ENCODE results near the gene EPB41L3.

EPB41L3 gene

DNA sequence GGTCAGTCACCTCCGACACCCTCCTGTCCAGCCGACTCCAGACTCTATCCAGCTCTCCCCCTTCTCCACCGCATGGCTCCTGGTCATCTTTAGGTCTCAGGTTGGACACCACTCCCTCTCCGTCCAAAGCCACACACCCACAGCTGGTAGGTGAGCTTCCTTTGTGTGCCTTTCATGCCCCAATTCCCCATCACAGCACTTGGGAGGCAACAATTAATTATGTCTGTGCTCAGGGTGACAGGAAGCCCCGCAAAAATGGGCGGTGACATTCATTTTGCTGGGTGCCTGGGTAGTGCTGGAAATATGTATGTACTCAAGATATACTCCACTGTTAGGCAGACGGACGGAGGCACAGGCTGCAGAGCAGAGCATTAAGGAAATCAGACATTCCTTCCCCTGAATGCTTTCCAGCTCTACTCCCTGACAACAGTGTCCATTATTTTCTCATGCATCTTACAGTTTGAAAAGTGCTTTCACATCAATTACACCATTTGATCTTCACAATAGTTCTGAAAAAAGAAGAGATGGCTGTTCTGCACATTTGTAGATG lies 13.1 kb downstream of the EPB41L3 start:
- no peaks in the 10 kb centered on the region for H3K36me3 ChIP-seq (ENCODE audit: insufficient read depth, low read depth, low read length)
- H3K4me3 ChIP-seq (ENCODE audit: low read length) = no peak overlapping the region
- H3K9me3 ChIP-seq (ENCODE audit: insufficient read depth, low read depth, low read length) = no peaks in the 10 kb centered on the region
- H3K27me3 ChIP-seq (ENCODE audit: insufficient read depth, low read length) = no peaks in the 10 kb centered on the region
- no peak overlapping the region for H3K9ac ChIP-seq (ENCODE audit: low read depth, low read length)
- H3K27ac ChIP-seq (ENCODE audit: low read length) = no peak overlapping the region
- H3K4me1 ChIP-seq (ENCODE audit: insufficient read depth, low read length) = peaks cover 5% of the 10 kb centered on the region

DNA sequence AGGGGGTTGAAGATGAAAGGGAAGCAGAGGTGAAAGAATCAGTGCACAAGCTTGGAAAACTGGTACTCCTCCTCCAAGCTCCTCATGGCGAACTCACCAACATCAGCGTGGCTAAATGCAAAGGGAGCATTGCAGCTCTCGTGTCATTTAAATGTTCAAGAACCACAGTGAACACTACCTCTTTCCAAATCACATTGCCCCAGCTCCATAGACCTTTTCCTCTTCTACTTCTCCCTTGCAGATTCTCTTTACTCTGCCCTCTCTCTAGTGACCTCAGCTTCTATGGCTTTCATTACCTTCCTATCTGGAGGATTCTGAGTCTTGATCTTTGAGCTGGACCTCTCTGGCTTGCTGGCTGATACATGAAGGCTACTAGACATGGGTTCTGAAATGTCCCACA lies 14.3 kb downstream of the EPB41L3 start:
- no peak overlapping the region for H3K9ac ChIP-seq (ENCODE audit: low read depth, low read length)
- H3K27ac ChIP-seq (ENCODE audit: low read length) = no peak overlapping the region
- H3K4me1 ChIP-seq (ENCODE audit: insufficient read depth, low read length) = peaks cover 5% of the 10 kb centered on the region
- no peaks in the 10 kb centered on the region for H3K9me3 ChIP-seq (ENCODE audit: insufficient read depth, low read depth, low read length)
- no peaks in the 10 kb centered on the region for H3K27me3 ChIP-seq (ENCODE audit: insufficient read depth, low read length)
- H3K4me3 ChIP-seq (ENCODE audit: low read length) = no peak overlapping the region
- H3K36me3 ChIP-seq (ENCODE audit: insufficient read depth, low read depth, low read length) = no peaks in the 10 kb centered on the region

DNA sequence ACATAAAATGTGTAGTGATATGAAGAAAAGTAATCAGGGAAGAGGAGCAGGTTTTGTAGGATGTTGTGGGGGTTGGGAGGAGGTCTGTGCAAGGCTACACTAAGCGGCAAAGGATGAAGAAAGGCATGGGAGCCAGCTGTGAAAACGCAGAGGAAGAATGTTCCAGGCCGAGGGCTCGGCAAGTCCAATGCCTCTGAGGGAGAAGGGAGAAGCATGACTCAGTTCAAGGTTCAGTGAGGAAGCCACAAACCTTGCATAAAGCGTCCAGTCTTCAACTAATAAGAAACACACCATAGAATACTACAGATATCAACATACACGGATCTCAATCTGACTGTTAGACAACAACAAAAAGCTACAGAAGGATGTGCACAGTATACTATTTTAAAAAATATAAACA lies 16.2 kb downstream of the EPB41L3 start:
- no peak overlapping the region for H3K9ac ChIP-seq (ENCODE audit: low read depth, low read length)
- H3K27ac ChIP-seq (ENCODE audit: low read length) = no peak overlapping the region
- no peaks in the 10 kb centered on the region for H3K9me3 ChIP-seq (ENCODE audit: insufficient read depth, low read depth, low read length)
- no peak overlapping the region for H3K4me3 ChIP-seq (ENCODE audit: low read length)
- H3K4me1 ChIP-seq (ENCODE audit: insufficient read depth, low read length) = peaks cover 5% of the 10 kb centered on the region
- H3K36me3 ChIP-seq (ENCODE audit: insufficient read depth, low read depth, low read length) = no peaks in the 10 kb centered on the region
- no peaks in the 10 kb centered on the region for H3K27me3 ChIP-seq (ENCODE audit: insufficient read depth, low read length)

DNA sequence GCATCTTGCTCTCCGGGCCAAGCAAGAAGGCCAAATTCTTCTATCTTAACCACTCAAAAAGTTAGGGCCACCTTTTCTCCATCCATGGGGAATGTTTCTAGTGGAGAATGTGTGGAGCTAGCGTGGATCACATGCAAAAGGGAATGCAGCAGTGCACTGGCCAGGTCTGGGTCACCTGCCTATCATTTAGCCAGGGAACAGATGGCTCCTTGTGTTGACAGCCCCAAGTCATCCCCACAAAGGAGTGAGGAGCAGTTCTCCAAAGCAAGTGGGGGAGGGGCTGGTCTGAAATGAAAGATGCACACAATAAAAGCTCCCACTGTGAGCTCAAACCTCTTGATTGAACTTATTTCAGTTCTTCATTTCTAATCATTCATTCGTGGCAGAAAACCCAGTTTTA lies 19.1 kb downstream of the EPB41L3 start:
- no peaks in the 10 kb centered on the region for H3K27me3 ChIP-seq (ENCODE audit: insufficient read depth, low read length)
- no peaks in the 10 kb centered on the region for H3K9me3 ChIP-seq (ENCODE audit: insufficient read depth, low read depth, low read length)
- no peak overlapping the region for H3K9ac ChIP-seq (ENCODE audit: low read depth, low read length)
- peaks cover 5% of the 10 kb centered on the region for H3K4me1 ChIP-seq (ENCODE audit: insufficient read depth, low read length)
- H3K27ac ChIP-seq (ENCODE audit: low read length) = no peak overlapping the region
- no peak overlapping the region for H3K4me3 ChIP-seq (ENCODE audit: low read length)
- no peaks in the 10 kb centered on the region for H3K36me3 ChIP-seq (ENCODE audit: insufficient read depth, low read depth, low read length)

DNA sequence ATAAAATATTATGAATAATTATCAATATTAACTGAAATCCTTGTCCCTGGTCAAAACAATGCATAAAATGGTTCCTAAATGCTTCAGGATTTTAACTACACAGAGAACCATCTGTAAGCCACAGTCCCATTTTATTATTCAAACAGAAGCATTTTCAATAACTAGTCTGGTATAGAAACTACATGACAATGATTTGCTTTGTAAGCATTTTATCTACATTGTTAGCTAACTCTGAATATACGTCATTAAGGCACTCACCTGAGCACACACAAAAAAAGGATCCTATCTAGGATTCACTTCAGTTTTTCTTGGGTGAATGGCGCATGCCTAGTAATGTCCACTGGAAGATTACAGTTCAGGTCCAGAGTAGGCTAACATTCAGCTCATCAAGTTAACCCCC lies 22.8 kb downstream of the EPB41L3 start:
- Histone ChIP-seq H3K9me3 (ENCODE audit: insufficient read depth, low read depth, low read length) (no peaks in the 10 kb centered on the region), H3K27me3 (ENCODE audit: insufficient read depth, low read length) (no peaks in the 10 kb centered on the region), H3K27ac (ENCODE audit: low read length) (no peak overlapping the region), H3K36me3 (ENCODE audit: insufficient read depth, low read depth, low read length) (no peaks in the 10 kb centered on the region), H3K4me1 (ENCODE audit: insufficient read depth, low read length) (no peaks in the 10 kb centered on the region), H3K9ac (ENCODE audit: low read depth, low read length) (no peak overlapping the region), H3K4me3 (ENCODE audit: low read length) (no peak overlapping the region)

DNA sequence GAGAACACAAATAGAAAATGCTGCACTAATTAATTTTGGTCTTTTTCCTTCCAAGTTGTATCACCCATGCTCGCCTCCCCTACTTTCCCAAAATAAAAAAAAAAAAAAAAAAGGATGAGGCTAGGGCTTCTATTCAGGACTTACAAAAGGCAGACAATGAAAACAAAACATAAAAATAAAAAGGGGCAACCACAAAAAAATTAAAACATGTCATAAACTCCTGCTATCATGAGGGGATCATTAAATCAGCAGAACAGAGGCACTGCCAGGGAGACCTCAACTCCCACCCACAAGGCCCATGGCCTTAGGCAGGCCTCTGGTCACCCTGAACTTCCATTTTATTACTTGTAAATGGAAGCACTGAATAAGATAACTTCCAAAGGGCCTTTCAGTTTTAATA lies 23.3 kb downstream of the EPB41L3 start:
- Histone ChIP-seq H3K4me1 (ENCODE audit: insufficient read depth, low read length) (no peaks in the 10 kb centered on the region), H3K4me3 (ENCODE audit: low read length) (no peak overlapping the region), H3K9ac (ENCODE audit: low read depth, low read length) (no peak overlapping the region), H3K27me3 (ENCODE audit: insufficient read depth, low read length) (no peaks in the 10 kb centered on the region), H3K27ac (ENCODE audit: low read length) (no peak overlapping the region), H3K9me3 (ENCODE audit: insufficient read depth, low read depth, low read length) (no peaks in the 10 kb centered on the region), H3K36me3 (ENCODE audit: insufficient read depth, low read depth, low read length) (no peaks in the 10 kb centered on the region)

DNA sequence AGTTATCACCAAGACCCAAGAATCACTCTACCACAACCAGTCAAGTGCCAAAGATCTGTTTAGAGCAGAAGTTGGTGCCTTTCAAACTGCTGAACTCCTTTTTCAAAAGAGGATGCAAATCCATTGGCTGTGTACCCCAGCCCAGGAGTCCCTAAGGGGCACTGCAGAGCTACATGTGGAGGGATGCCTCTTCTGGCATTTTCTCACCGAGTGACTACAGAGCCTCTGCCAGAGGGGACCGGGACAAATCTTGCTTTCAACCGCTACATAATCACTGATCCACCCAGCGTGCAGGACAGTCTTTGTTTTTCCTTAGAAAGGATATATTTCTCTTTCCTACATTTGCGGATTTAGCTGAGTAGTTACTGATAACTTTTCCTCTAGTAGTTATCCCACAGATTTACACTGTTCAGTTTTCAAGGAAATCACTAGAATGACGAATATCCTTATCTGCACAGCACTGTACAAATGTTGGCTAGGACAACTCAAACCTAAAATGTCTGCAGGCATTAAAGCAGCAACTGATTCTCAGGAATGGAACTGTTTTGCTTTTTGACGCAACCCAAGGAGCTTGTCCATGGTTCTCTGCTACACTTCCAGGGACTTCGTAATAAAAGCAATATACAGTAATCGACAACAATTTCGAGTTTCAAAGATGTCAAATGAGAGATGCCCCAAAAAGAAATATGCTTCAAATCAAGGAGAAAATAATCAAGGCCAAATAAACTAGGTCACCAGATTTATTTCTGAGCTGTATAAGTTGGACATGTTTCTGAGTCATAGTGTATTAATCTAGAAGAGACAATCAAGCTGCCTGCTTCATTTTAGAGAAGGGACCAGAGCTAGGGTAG lies 24.1 kb downstream of the EPB41L3 start:
- Histone ChIP-seq H3K4me3 (ENCODE audit: low read length) (no peak overlapping the region), H3K36me3 (ENCODE audit: insufficient read depth, low read depth, low read length) (no peaks in the 10 kb centered on the region), H3K9ac (ENCODE audit: low read depth, low read length) (no peak overlapping the region), H3K9me3 (ENCODE audit: insufficient read depth, low read depth, low read length) (no peaks in the 10 kb centered on the region), H3K27me3 (ENCODE audit: insufficient read depth, low read length) (no peaks in the 10 kb centered on the region), H3K27ac (ENCODE audit: low read length) (no peak overlapping the region), H3K4me1 (ENCODE audit: insufficient read depth, low read length) (no peaks in the 10 kb centered on the region)

DNA sequence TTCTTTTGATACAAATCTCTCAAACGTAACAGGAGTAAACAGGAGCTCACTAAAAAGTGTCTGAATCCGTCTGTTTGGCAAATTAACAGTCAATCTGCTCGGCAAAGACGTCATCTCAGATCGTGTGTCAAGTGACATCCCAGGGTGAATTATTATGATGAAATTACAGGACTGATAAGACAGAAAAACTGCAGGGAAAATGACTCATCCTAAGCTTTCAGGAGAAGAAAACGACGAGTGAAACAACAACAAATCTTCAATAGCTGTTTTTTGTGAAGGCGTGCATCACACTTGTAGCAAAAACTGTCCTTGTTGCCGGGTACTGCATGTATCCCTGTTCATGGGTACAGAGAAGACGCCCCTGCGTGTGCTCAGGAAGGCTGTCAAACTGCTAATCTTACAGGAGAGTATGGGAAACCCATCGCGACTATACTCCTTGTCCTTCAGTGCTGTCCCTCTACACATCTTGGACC lies 24.9 kb downstream of the EPB41L3 start:
- Histone ChIP-seq H3K4me3 (ENCODE audit: low read length) (no peak overlapping the region), H3K36me3 (ENCODE audit: insufficient read depth, low read depth, low read length) (no peaks in the 10 kb centered on the region), H3K9ac (ENCODE audit: low read depth, low read length) (no peak overlapping the region), H3K4me1 (ENCODE audit: insufficient read depth, low read length) (no peaks in the 10 kb centered on the region), H3K27me3 (ENCODE audit: insufficient read depth, low read length) (no peaks in the 10 kb centered on the region), H3K9me3 (ENCODE audit: insufficient read depth, low read depth, low read length) (no peaks in the 10 kb centered on the region), H3K27ac (ENCODE audit: low read length) (no peak overlapping the region)

DNA sequence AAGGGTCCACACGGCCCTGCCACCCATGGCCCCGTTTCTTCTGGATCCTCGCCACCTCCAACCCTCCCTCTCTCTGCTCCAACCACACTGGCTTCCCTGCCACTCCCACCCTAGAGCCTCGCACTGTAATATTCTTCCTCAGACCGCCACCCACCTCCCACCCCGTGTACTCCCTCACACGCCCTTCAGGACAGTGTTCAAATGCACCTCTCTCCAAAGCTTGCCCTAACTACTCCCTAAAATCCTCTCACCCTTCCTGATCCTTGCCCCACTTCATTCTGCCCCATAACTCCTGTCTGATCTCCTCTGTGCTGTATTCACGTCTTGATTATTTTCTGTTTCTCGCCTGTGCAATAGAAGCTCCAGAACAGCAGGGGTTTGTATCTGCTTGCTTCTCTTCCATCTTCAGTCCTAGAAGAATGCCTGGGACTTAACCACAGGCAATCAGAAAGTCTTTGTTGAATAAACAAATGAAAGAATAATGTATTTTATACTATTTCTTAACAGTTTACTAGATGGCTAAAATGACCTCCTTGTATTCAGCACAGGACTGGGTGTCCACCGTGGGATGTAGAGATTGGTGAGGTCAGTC lies 25.5 kb downstream of the EPB41L3 start:
- no peaks in the 10 kb centered on the region for H3K4me1 ChIP-seq (ENCODE audit: insufficient read depth, low read length)
- H3K27me3 ChIP-seq (ENCODE audit: insufficient read depth, low read length) = no peaks in the 10 kb centered on the region
- H3K9ac ChIP-seq (ENCODE audit: low read depth, low read length) = no peak overlapping the region
- H3K27ac ChIP-seq (ENCODE audit: low read length) = no peak overlapping the region
- H3K4me3 ChIP-seq (ENCODE audit: low read length) = no peak overlapping the region
- no peaks in the 10 kb centered on the region for H3K36me3 ChIP-seq (ENCODE audit: insufficient read depth, low read depth, low read length)
- H3K9me3 ChIP-seq (ENCODE audit: insufficient read depth, low read depth, low read length) = no peaks in the 10 kb centered on the region

DNA sequence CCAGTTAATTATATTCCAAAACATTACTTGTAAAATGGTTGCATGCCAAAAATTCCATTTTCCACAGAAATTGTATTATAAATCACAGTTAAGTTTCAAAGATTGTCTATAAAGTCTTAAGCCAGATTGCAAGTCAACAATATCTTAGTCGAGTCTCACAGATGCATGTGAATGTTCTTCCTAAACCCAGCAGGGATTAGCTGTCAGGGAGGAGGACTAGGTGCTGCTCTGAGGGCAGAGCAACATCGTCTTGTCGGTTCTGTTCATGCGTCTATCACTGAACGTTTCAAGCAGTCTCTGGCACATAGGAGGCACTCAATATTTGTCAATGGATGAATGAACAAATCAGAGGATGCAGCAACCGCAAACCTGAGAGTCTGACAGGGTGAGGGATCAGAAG lies 27.0 kb downstream of the EPB41L3 start:
- Histone ChIP-seq H3K36me3 (ENCODE audit: insufficient read depth, low read depth, low read length) (no peaks in the 10 kb centered on the region), H3K9ac (ENCODE audit: low read depth, low read length) (no peak overlapping the region), H3K27me3 (ENCODE audit: insufficient read depth, low read length) (no peaks in the 10 kb centered on the region), H3K9me3 (ENCODE audit: insufficient read depth, low read depth, low read length) (no peaks in the 10 kb centered on the region), H3K27ac (ENCODE audit: low read length) (no peak overlapping the region), H3K4me1 (ENCODE audit: insufficient read depth, low read length) (peaks cover 9% of the 10 kb centered on the region; the same call in 1 of the 2 replicates), H3K4me3 (ENCODE audit: low read length) (no peak overlapping the region)

DNA sequence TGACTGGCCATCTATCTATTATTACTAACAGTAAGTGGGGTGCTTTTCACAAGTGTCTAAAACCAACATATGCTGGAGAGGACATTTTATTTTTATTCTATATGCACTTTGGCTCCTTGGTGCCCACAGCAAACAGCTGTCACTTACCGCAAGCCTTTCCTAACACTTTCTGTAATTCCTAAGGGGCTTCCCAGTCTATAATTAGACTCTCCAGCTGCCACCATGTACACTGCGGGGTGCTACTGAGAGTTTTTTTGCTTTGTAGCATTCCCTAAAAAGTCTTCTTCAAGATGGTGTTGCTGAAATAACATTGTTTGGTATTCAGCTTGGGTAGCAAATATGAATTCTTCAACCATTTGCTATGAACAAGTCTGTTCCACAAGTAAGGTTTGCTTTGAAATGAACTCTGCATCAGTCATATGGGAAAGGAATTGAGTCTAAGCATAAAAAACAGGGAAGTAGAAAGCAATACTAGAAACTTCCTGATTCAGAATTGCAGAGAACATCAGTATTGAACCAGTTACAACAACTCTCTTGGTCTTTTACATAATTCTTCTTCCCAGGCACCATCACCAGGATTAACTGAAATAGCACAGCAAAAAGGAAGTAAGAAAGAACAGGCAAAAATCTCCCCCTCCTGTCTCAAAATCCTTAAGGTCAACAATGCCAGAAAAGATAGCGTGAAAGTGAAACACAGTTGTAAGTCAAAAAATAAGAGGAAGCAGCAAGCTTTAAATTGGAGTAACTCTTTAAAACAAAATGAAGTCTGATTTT lies 28.6 kb downstream of the EPB41L3 start:
- Histone ChIP-seq H3K9ac (ENCODE audit: low read depth, low read length) (no peak overlapping the region), H3K27me3 (ENCODE audit: insufficient read depth, low read length) (no peaks in the 10 kb centered on the region), H3K27ac (ENCODE audit: low read length) (no peak overlapping the region), H3K9me3 (ENCODE audit: insufficient read depth, low read depth, low read length) (no peaks in the 10 kb centered on the region), H3K36me3 (ENCODE audit: insufficient read depth, low read depth, low read length) (no peaks in the 10 kb centered on the region), H3K4me3 (ENCODE audit: low read length) (no peak overlapping the region), H3K4me1 (ENCODE audit: insufficient read depth, low read length) (peaks cover 10% of the 10 kb centered on the region)

All from iPS-20b (cell line).